Heart right ventricle (tissue), 16 donors: ENCODE data around the gene PTPRD. TPM values are rescaled to one million over a fixed set of nuclear protein-coding genes. Genes with fewer than 3 reads are reported as not detected.

Experiments used
- ATAC-seq, 8 donors: fragments of 200-7000 bp; cut with Tn5 transposase; one replicate each; pipeline ENCODE4 v1.9.1; 2020; ENCODE audit warnings: mild to moderate bottlenecking in 8 of 8, moderate library complexity in 8 of 8, moderate number of reproducible peaks in 1 of 8
- DNase-seq, 2 donors: peaks; one replicate each; pipeline ENCODE4 v3.0.0-alpha.2; 2020
- H3K27ac ChIP-seq, 10 donors: fragments of 200-600 bp; sonication (generic) in 2 of 10; one replicate each; pipeline versions ENCODE4 v1.5.0 to v1.8.0; 2020 to 2022; ENCODE audit warnings: mild to moderate bottlenecking in 3 of 10
- H3K27me3 ChIP-seq, 7 donors: fragments of 200-600 bp; one replicate each; pipeline ENCODE4 v1.8.0; 2021 to 2022; ENCODE audit warnings: mild to moderate bottlenecking in 2 of 7
- H3K36me3 ChIP-seq, 9 donors: fragments of 200-600 bp; sonication (generic) in 1 of 9; one replicate each; pipeline versions ENCODE4 v1.5.0 to v1.8.0; 2020 to 2022; ENCODE audit warnings: mild to moderate bottlenecking in 2 of 9
- H3K4me1 ChIP-seq, 9 donors: fragments of 200-600 bp; sonication (generic) in 1 of 9; one replicate each; pipeline versions ENCODE4 v1.5.0 to v1.8.0; 2020 to 2022; ENCODE audit warnings: mild to moderate bottlenecking in 4 of 9
- H3K4me3 ChIP-seq, 10 donors: fragments of 200-600 bp; sonication (generic) in 2 of 10; one replicate each; pipeline versions ENCODE4 v1.5.0 to v1.8.0; 2020 to 2022; ENCODE audit warnings: mild to moderate bottlenecking in 7 of 10, moderate library complexity in 2 of 10
- H3K9me3 ChIP-seq, 11 donors: fragments of 200-600 bp in 10 of 11; sonication (generic) in 2 of 11; one replicate each; pipeline versions ENCODE4 v1.5.0 to v1.8.0; 2013 to 2022; ENCODE audit warnings: mild to moderate bottlenecking in 2 of 11, control low read depth in 1 of 11, moderate library complexity in 1 of 11
- WGBS, 2 donors: extraction: QIAGEN DNeasy Blood & Tissue Kit; methylation state at CpG; one replicate each; pipeline ENCODE4 v1.1.7; 2013; ENCODE audit warnings: inconsistent platforms in 1 of 2; 5-methylcytosine and 5-hydroxymethylcytosine counted together
- intact Hi-C, 10 donors: fragments of 100-400 bp; cut with DNase I; formaldehyde crosslinking; loops; one replicate each; pipeline versions ENCODE4 v1.11.1 to v1.14.2; 2022
- polyA plus RNA-seq, 2 donors: library from polyadenylated mRNA; stranded (reverse); fragments of 200-250 nt; gene quantifications; one replicate each; pipeline ENCODE4 v1.2.3, GENCODE V29; 2013
- total RNA-seq, 10 donors: library from RNA; stranded (reverse); fragmentation: NEBNext Ultra II Directional in 3 of 10; extraction: Animal tissue kit (Norgen Biotek cat#: 25700) in 3 of 10; gene quantifications; one replicate each; pipeline versions ENCODE4 v1.2.1 to v1.2.4, GENCODE V29; 2021 to 2023
- TF ChIP-seq, protein P1 (sequence below), 9 donors: fragments of 200-600 bp; sonication (generic) in 2 of 9; IDR thresholded peaks; one replicate each; pipeline versions ENCODE4 v1.5.0 to v1.8.0; 2021 to 2022; ENCODE audit warnings: antibody characterized with exemption in 9 of 9, mild to moderate bottlenecking in 5 of 9, moderate library complexity in 1 of 9
- donor health status: Arrhythmogenic right ventricular cardiomyopathy.
- donor health status: ischemic (EF 13 %, LVEDD 7.1; RV severe dilation, severe dysfunction).
- donor health status: healthy with polysubstance abuse.
- donor health status: DM: no; HTN: yes; CAD: no.
- donor health status: DM: no; HTN: no; CAD: no.
- donor health status: ischemic (EF 25% LVEDD 6.9; RV normal size, moderate dysfunction).
- donor health status: ischemic (EF 25% LVEDD 5.7; RV mildly dilated, moderate dysfunction).
- donor health status: healthy.
- donor health status: DM: yes; HTN: yes; CAD: no.
- donor health status: Ischemic cardiomyopathy.
- donor health status: ischemic (EF 35%, LVEDD 5.7; RV mildly dilated, moderate dysfunction).
- donor health status: nonischemic (EF 11% LVEDD 7.7; RV severe dilation, severe dysfunction).
- donor health status: DM: yes; HTN: yes; CAD: no.
- donor health status: PGD.
- donor health status: ischemic (EF 29% LVEDD 5.4; RV normal size, mild dysfunction).
- donor health status: nonischemic (EF 23%, LVEDD 6.1; RV moderate dilation, normal function).

Gene PTPRD
- total and polyA plus RNA-seq, 12 donors: 1.4 to 25.2 (median 13.0) TPM

DNA sequence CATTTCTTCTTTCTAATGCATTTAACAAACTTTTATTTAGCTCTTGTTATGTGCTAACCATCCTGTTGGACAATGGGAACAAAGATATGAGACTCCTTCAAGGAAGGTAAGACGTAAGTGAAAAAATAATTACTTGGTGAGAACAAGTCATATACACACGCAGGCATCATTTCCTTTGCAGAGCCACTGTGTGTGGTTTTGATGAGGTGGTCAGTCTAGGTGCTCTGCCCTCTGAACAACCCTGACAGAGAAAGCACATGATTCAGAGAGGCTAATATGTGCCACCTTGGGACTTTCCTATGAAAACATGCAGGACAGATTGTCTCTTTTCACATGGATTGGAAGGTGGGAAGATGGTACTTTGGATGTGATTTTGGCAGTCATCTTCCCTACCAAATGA, 1650.7 kb downstream of the PTPRD start:
- Histone ChIP-seq H3K36me3 (no peaks in the 10 kb centered on the region), H3K27me3 (no peaks in the 10 kb centered on the region), H3K4me3 (no peak overlapping the region), H3K4me1 (peaks cover 0 to 19% (median 5%) of the 10 kb centered on the region in 9 donors), H3K9me3 (peaks cover 0 to 11% (median 0%) of the 10 kb centered on the region in 11 donors), H3K27ac (peak overlapping the region in 8 of 10 donors; percentile 11 to 87 (median 64))
- TF ChIP-seq, protein P1, sequence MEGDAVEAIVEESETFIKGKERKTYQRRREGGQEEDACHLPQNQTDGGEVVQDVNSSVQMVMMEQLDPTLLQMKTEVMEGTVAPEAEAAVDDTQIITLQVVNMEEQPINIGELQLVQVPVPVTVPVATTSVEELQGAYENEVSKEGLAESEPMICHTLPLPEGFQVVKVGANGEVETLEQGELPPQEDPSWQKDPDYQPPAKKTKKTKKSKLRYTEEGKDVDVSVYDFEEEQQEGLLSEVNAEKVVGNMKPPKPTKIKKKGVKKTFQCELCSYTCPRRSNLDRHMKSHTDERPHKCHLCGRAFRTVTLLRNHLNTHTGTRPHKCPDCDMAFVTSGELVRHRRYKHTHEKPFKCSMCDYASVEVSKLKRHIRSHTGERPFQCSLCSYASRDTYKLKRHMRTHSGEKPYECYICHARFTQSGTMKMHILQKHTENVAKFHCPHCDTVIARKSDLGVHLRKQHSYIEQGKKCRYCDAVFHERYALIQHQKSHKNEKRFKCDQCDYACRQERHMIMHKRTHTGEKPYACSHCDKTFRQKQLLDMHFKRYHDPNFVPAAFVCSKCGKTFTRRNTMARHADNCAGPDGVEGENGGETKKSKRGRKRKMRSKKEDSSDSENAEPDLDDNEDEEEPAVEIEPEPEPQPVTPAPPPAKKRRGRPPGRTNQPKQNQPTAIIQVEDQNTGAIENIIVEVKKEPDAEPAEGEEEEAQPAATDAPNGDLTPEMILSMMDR (IDR thresholded peaks at IDR 0.05): no peak
- 86 to 88% methylated on average over 2 of the region's 2 CpGs for WGBS, 2 donors
- intact Hi-C loops: no loop called here
- DNase-seq: no peak
- no peak for ATAC-seq

DNA sequence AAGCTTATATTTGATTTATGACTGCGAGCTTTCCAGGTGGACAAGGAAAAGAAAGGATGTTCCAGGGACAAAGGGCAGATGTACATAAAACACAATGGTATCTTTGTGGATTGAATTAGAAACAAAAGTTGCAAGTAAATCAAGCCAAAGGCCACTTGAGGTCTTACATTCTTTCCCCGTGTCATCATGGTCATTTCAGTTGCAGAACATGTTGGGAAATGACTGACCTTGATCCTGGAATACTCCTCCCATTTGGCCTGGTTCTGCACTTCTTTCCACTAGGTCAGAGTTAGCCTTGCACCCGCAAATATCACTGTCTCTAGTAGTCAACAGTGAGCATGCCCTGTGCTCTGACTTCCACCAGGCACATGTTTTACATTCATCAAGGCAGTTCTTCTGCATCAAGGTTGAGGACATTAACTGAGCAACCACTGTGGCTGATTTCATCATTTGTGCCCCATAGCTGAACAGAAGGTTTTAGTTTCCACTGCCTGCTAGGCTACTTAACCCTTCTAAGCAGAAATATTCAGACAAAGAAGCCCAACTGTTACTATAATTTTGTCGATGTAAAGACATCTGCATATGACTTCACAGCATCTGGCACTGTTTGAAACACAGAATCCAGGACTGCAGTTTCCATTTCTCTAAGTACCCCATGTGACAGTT, 1651.5 kb downstream of the PTPRD start:
- Histone ChIP-seq H3K27me3 (no peaks in the 10 kb centered on the region), H3K9me3 (peaks cover 0 to 11% (median 0%) of the 10 kb centered on the region in 11 donors), H3K27ac (peak overlapping the region in 9 of 10 donors; percentile 11 to 87 (median 66)), H3K36me3 (no peaks in the 10 kb centered on the region), H3K4me3 (no peak overlapping the region), H3K4me1 (peaks cover 0 to 27% (median 5%) of the 10 kb centered on the region in 9 donors)
- ATAC-seq: peak; percentile 90 to 100 (median 98)
- DNase-seq: peak in 1 of 2 donors; percentile 71
- TF ChIP-seq, protein P1 (IDR thresholded peaks at IDR 0.05): no peak
- intact Hi-C loops: no loop called here
- 50% methylated on average over 4 of the region's 4 CpGs for WGBS, 2 donors

GRCh38 chr9:8960254-8960653, 1652.5 kb downstream of the PTPRD start:
- TF ChIP-seq, protein P1 (IDR thresholded peaks at IDR 0.05): no peak
- DNase-seq: no peak
- ATAC-seq: no peak
- Histone ChIP-seq H3K4me3 (no peak overlapping the region), H3K36me3 (no peaks in the 10 kb centered on the region), H3K27me3 (no peaks in the 10 kb centered on the region), H3K4me1 (peaks cover 0 to 27% (median 5%) of the 10 kb centered on the region in 9 donors), H3K27ac (peak overlapping the region in 8 of 10 donors; percentile 32 to 87 (median 66)), H3K9me3 (peaks cover 0 to 5% (median 0%) of the 10 kb centered on the region in 11 donors)
- WGBS, 2 donors: 80% methylated on average over 3 of the region's 3 CpGs
- intact Hi-C loops: no loop called here

DNA sequence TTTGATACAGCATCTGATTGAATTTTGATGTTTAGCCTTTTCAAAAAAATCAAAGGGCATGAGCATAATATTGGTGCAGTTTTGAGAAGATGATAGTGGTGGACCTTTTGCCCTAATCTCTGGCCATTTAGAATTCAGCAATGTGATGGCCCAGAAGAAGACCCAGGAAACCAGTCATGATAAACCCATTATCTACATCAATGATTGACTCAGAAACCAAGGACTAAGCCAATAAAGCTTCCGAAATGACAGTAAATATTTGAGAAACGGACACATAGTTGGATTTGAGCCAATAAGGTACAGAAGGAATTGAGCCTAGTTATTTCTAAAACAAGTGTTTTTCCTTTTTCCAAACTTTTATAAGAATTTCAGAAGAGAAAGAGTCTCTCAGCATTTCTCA, 1654.4 kb downstream of the PTPRD start:
- TF ChIP-seq, protein P1 (IDR thresholded peaks at IDR 0.05): no peak
- no peak for DNase-seq
- H3K4me1 ChIP-seq: peaks cover 0 to 27% (median 5%) of the 10 kb centered on the region in 9 donors
- H3K27me3 ChIP-seq: no peaks in the 10 kb centered on the region
- no peak overlapping the region for H3K4me3 ChIP-seq
- intact Hi-C loops: no loop called here
- no peaks in the 10 kb centered on the region for H3K9me3 ChIP-seq
- H3K36me3 ChIP-seq: no peaks in the 10 kb centered on the region
- no peak overlapping the region for H3K27ac ChIP-seq
- WGBS, 2 donors: 75 to 86% methylated on average over 2 of the region's 2 CpGs
- ATAC-seq: no peak
